Effector CD4-positive, alpha-beta T cell (primary cell): ENCODE measurements around the gene AMBRA1.

Source experiments
- DNase-seq: peaks from one replicate; pipeline ENCODE4 v3.0.0-alpha.2; 2020

Gene AMBRA1

GRCh38 chr11:46505741-46506482, 87.9 kb downstream of the AMBRA1 start:
- DNase-seq: no peak

- DNase-seq: no peak
These were observed 88.8 kb downstream of the AMBRA1 start for GRCh38 chr11:46504817-46505613.

GRCh38 chr11:46499821-46500220, 94.0 kb downstream of the AMBRA1 start:
- DNase-seq: no peak

GRCh38 chr11:46498968-46499367, 94.9 kb downstream of the AMBRA1 start:
- no peak for DNase-seq

- DNase-seq: no peak
These were observed 95.6 kb downstream of the AMBRA1 start for GRCh38 chr11:46498179-46498578.

GRCh38 chr11:46497498-46497897, 96.3 kb downstream of the AMBRA1 start:
- no peak for DNase-seq

- no peak for DNase-seq
These were observed 100.0 kb downstream of the AMBRA1 start for GRCh38 chr11:46493791-46494190.

GRCh38 chr11:46492532-46492931, 101.3 kb downstream of the AMBRA1 start:
- no peak for DNase-seq

- DNase-seq: no peak
These were observed 102.0 kb downstream of the AMBRA1 start for GRCh38 chr11:46491661-46492330.

- DNase-seq: no peak
These were observed 103.2 kb downstream of the AMBRA1 start for GRCh38 chr11:46490666-46491065.

GRCh38 chr11:46489656-46490560, 103.9 kb downstream of the AMBRA1 start:
- no peak for DNase-seq

- no peak for DNase-seq
These were observed 107.9 kb downstream of the AMBRA1 start for GRCh38 chr11:46485856-46486443.

- DNase-seq: no peak
These were observed 109.7 kb downstream of the AMBRA1 start for GRCh38 chr11:46484101-46484500.

- DNase-seq: no peak
These were observed 112.9 kb downstream of the AMBRA1 start for GRCh38 chr11:46480909-46481308.

GRCh38 chr11:46480166-46480726, 113.6 kb downstream of the AMBRA1 start:
- DNase-seq: no peak

- no peak for DNase-seq
These were observed 114.2 kb downstream of the AMBRA1 start for GRCh38 chr11:46479601-46480000.

- DNase-seq: no peak
These were observed 115.6 kb downstream of the AMBRA1 start for GRCh38 chr11:46478196-46478595.

GRCh38 chr11:46477136-46477535, 116.7 kb downstream of the AMBRA1 start:
- DNase-seq: no peak

- DNase-seq: no peak
These were observed 117.8 kb downstream of the AMBRA1 start for GRCh38 chr11:46475926-46476545.

GRCh38 chr11:46475051-46475925, 118.5 kb downstream of the AMBRA1 start:
- DNase-seq: no peak
